Vagina (tissue), 2 donors: ENCODE results near the gene MGLL.

Experiments used
- CTCF ChIP-seq, 3 experiments: fragments of 450-650 bp in 2 of 3; fragments of 200-600 bp in 1 of 3; sonication (generic) in 1 of 3; IDR thresholded peaks; one replicate each; pipeline ENCODE4 v1.5.1; 2017 to 2019; ENCODE audit warnings: antibody characterized with exemption in 3 of 3, mild to moderate bottlenecking in 2 of 3, moderate library complexity in 2 of 3
- POLR2A ChIP-seq, 2 donors: fragments of 450-650 bp; IDR thresholded peaks; one replicate each; pipeline ENCODE4 v1.6.1; 2017; ENCODE audit warnings: antibody characterized with exemption in 2 of 2, mild to moderate bottlenecking in 2 of 2, moderate library complexity in 2 of 2
- POLR2AphosphoS5 ChIP-seq, 2 donors: sonication (generic); formaldehyde crosslinking; IDR thresholded peaks; one replicate each; pipeline ENCODE4 v1.9.0; 2017; ENCODE audit warnings: antibody characterized with exemption in 2 of 2, mild to moderate bottlenecking in 2 of 2, low read depth in 1 of 2; ENCODE audit not compliant: insufficient read depth in 1 of 2

GRCh38 chr3:127742580-127742979 is 79.7 kb downstream of the MGLL start:
- TF ChIP-seq POLR2AphosphoS5 (IDR thresholded peaks at IDR 0.05; ENCODE audit: insufficient read depth in 1 of 2, low read depth in 1 of 2) (no peak), POLR2A (IDR thresholded peaks at IDR 0.05) (no peak), CTCF (IDR thresholded peaks at IDR 0.05) (no peak)
